ENCODE measurements around the gene SPHK2.

DNA sequence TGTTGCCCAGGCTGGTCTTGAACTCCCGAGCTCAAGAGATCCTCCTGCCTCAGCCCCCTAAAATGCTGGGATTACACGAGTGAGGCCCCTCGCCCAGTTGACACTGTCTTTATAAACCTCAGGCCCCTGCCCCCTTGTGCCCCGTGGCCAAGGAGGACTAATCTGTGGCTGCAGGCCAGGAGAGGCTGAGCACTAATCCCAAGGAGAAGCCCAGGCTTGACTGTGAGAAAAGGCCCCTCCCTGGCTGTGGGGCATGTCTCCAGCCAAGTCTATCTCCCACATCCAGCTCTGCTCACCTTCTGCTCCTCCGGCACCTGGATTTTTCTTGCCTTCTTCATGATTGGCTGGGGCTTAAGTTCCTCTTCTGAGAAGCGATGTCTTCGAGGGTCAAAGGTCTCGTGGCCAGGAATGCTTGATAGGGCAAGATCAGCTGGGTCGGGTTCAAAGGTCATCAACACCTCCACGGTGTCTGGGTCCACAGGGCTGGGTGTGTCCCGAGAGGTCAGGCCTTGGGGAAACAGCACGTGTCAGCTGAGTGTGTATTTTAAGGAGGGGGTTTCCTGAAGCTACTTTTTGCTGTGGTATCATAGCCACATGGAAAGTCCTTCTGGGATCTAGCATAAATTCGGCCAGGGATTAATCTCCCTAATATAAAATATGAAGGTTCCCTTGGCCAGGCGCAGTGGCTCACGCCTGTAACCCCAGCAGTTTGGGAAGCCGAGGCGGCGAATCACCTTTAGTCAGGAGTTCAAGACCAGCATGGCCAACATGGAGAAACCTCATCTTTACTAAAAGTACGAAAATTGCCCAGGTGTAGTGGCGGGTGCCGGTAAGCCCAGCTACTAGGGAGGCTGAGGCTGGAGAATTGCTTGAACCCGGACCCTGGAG, 14.1 kb downstream of the SPHK2 start:
- TF ChIP-seq, protein P1, sequence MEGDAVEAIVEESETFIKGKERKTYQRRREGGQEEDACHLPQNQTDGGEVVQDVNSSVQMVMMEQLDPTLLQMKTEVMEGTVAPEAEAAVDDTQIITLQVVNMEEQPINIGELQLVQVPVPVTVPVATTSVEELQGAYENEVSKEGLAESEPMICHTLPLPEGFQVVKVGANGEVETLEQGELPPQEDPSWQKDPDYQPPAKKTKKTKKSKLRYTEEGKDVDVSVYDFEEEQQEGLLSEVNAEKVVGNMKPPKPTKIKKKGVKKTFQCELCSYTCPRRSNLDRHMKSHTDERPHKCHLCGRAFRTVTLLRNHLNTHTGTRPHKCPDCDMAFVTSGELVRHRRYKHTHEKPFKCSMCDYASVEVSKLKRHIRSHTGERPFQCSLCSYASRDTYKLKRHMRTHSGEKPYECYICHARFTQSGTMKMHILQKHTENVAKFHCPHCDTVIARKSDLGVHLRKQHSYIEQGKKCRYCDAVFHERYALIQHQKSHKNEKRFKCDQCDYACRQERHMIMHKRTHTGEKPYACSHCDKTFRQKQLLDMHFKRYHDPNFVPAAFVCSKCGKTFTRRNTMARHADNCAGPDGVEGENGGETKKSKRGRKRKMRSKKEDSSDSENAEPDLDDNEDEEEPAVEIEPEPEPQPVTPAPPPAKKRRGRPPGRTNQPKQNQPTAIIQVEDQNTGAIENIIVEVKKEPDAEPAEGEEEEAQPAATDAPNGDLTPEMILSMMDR (IDR thresholded peaks at IDR 0.05; ENCODE audit: low read depth, low read length), result no peak
- no peak for TF ChIP-seq EZH2phosphoT487 (IDR thresholded peaks at IDR 0.05; ENCODE audit: low read depth)
